Measurements from ENCODE around the gene CSTF1.

DNA sequence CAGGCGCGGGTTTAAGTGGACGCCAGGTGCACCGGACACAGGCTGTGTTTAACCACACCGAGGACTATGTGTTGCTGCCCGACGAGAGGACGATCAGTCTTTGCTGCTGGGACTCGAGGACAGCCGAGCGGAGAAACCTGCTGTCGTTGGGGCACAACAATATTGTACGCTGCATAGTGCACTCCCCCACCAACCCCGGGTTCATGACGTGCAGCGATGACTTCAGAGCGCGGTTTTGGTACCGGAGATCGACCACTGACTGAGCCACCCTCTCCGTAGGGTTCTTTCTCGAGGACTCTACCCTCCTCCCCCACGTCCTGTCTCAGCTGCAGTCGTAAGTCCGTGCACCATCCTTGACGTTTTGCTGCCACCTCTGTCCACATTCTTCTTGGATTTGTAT, 11.0 kb downstream of the CSTF1 start:
- TF ChIP-seq, protein P1, sequence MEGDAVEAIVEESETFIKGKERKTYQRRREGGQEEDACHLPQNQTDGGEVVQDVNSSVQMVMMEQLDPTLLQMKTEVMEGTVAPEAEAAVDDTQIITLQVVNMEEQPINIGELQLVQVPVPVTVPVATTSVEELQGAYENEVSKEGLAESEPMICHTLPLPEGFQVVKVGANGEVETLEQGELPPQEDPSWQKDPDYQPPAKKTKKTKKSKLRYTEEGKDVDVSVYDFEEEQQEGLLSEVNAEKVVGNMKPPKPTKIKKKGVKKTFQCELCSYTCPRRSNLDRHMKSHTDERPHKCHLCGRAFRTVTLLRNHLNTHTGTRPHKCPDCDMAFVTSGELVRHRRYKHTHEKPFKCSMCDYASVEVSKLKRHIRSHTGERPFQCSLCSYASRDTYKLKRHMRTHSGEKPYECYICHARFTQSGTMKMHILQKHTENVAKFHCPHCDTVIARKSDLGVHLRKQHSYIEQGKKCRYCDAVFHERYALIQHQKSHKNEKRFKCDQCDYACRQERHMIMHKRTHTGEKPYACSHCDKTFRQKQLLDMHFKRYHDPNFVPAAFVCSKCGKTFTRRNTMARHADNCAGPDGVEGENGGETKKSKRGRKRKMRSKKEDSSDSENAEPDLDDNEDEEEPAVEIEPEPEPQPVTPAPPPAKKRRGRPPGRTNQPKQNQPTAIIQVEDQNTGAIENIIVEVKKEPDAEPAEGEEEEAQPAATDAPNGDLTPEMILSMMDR (IDR thresholded peaks at IDR 0.05; ENCODE audit: low read depth, low read length, missing input control): no peak
- TF ChIP-seq YY1 (IDR thresholded peaks at IDR 0.05) (no peak), RXRA (IDR thresholded peaks at IDR 0.05) (no peak), HNF4A (conservative IDR thresholded peaks at IDR 0.05) (no peak), JUND (IDR thresholded peaks at IDR 0.05) (no peak), SP1 (IDR thresholded peaks at IDR 0.05) (no peak), RAD21 (IDR thresholded peaks at IDR 0.05) (no peak), FOXA1 (IDR thresholded peaks at IDR 0.05) (no peak), FOXA2 (IDR thresholded peaks at IDR 0.05) (no peak), EGR1 (IDR thresholded peaks at IDR 0.05; ENCODE audit: low read depth in 2 of 2) (no peak)
- TF ChIP-seq, protein P2, sequence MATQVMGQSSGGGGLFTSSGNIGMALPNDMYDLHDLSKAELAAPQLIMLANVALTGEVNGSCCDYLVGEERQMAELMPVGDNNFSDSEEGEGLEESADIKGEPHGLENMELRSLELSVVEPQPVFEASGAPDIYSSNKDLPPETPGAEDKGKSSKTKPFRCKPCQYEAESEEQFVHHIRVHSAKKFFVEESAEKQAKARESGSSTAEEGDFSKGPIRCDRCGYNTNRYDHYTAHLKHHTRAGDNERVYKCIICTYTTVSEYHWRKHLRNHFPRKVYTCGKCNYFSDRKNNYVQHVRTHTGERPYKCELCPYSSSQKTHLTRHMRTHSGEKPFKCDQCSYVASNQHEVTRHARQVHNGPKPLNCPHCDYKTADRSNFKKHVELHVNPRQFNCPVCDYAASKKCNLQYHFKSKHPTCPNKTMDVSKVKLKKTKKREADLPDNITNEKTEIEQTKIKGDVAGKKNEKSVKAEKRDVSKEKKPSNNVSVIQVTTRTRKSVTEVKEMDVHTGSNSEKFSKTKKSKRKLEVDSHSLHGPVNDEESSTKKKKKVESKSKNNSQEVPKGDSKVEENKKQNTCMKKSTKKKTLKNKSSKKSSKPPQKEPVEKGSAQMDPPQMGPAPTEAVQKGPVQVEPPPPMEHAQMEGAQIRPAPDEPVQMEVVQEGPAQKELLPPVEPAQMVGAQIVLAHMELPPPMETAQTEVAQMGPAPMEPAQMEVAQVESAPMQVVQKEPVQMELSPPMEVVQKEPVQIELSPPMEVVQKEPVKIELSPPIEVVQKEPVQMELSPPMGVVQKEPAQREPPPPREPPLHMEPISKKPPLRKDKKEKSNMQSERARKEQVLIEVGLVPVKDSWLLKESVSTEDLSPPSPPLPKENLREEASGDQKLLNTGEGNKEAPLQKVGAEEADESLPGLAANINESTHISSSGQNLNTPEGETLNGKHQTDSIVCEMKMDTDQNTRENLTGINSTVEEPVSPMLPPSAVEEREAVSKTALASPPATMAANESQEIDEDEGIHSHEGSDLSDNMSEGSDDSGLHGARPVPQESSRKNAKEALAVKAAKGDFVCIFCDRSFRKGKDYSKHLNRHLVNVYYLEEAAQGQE (IDR thresholded peaks at IDR 0.05): no peak

Measured in liver (tissue), 3 donors.